H9 (cell line): ENCODE measurements around the gene PRR23E. TPM values are rescaled to one million over a fixed set of nuclear protein-coding genes. Genes with fewer than 3 reads are reported as not detected.

Experiments
- DNase-seq: peaks from one replicate; pipeline ENCODE4 v3.0.0-alpha.2; 2017
- H2AFZ ChIP-seq: one replicate; pipeline ENCODE4 v1.6.1; 2013; ENCODE audit warnings: mild to moderate bottlenecking, low read length, control low read depth, moderate library complexity
- H2AK5ac ChIP-seq: 2 replicates; pipeline ENCODE4 v1.6.1; 2013; ENCODE audit warnings: low read length, control low read depth, mixed read lengths; ENCODE audit not compliant: insufficient read length
- H2BK120ac ChIP-seq: one replicate; pipeline ENCODE4 v1.6.1; 2013; ENCODE audit warnings: low read depth, mild to moderate bottlenecking, low read length, control low read depth, inconsistent platforms; ENCODE audit not compliant: poor library complexity, severe bottlenecking
- H2BK12ac ChIP-seq: 2 replicates; pipeline ENCODE4 v1.6.1; 2013; ENCODE audit warnings: low read length, control low read depth, mixed read lengths, low read depth; ENCODE audit not compliant: insufficient read length
- H2BK15ac ChIP-seq: 2 replicates; pipeline ENCODE4 v1.6.1; 2013; ENCODE audit warnings: low read depth, low read length, control low read depth
- H2BK20ac ChIP-seq: one replicate; pipeline ENCODE4 v1.6.1; 2013; ENCODE audit warnings: low read depth, mild to moderate bottlenecking, low read length, control low read depth, inconsistent platforms; ENCODE audit not compliant: poor library complexity, severe bottlenecking
- H2BK5ac ChIP-seq: 2 replicates; pipeline ENCODE4 v1.6.1; 2013; ENCODE audit warnings: low read length, control low read depth, mixed read lengths; ENCODE audit not compliant: insufficient read length
- H3K14ac ChIP-seq: 2 replicates; pipeline ENCODE4 v1.6.1; 2013; ENCODE audit warnings: low read length, control low read depth; ENCODE audit not compliant: insufficient read depth
- H3K18ac ChIP-seq: 2 replicates; pipeline ENCODE4 v1.6.1; 2013; ENCODE audit warnings: low read depth, mild to moderate bottlenecking, mixed read lengths, low read length, control low read depth; ENCODE audit not compliant: insufficient read length
- H3K23ac ChIP-seq: 2 replicates; pipeline ENCODE4 v1.6.1; 2013; ENCODE audit warnings: low read length, control low read depth, mixed read lengths, low read depth; ENCODE audit not compliant: insufficient read length
- H3K23me2 ChIP-seq: 2 replicates; pipeline ENCODE4 v1.6.1; 2013; ENCODE audit warnings: low read depth, mild to moderate bottlenecking, mixed read lengths, low read length, control low read depth; ENCODE audit not compliant: insufficient read length, poor library complexity, severe bottlenecking
- H3K27ac ChIP-seq: 2 replicates; pipeline ENCODE4 v1.5.1; 2013; ENCODE audit warnings: low read length, control low read depth, mixed read lengths, low read depth; ENCODE audit not compliant: insufficient read length
- H3K27me3 ChIP-seq: 2 replicates; pipeline ENCODE4 v1.6.1; 2013; ENCODE audit warnings: low read length, control low read depth, inconsistent platforms; ENCODE audit not compliant: insufficient read depth
- H3K4ac ChIP-seq: 2 replicates; pipeline ENCODE4 v1.6.1; 2013; ENCODE audit warnings: low read depth, mild to moderate bottlenecking, control low read depth, inconsistent platforms, low read length, moderate library complexity
- H3K4me1 ChIP-seq: 2 replicates; pipeline ENCODE4 v1.6.1; 2013; ENCODE audit warnings: low read length, control low read depth, inconsistent platforms; ENCODE audit not compliant: insufficient read depth
- H3K4me2 ChIP-seq: 2 replicates; pipeline ENCODE4 v1.6.1; 2013; ENCODE audit warnings: low read length, control low read depth, mixed read lengths; ENCODE audit not compliant: insufficient read length, insufficient read depth
- H3K56ac ChIP-seq: 2 replicates; pipeline ENCODE4 v1.6.1; 2013; ENCODE audit warnings: low read depth, mild to moderate bottlenecking, mixed read lengths, low read length, control low read depth; ENCODE audit not compliant: insufficient read length
- H3K79me1 ChIP-seq: 2 replicates; pipeline ENCODE4 v1.6.1; 2013; ENCODE audit warnings: low read depth, mild to moderate bottlenecking, moderate library complexity, low read length, control low read depth, inconsistent platforms; ENCODE audit not compliant: insufficient read depth, poor library complexity, severe bottlenecking
- H3K79me2 ChIP-seq: 2 replicates; pipeline ENCODE4 v1.6.1; 2013; ENCODE audit warnings: low read length, control low read depth, inconsistent platforms; ENCODE audit not compliant: insufficient read depth
- H3K9ac ChIP-seq: 2 replicates; pipeline ENCODE4 v1.6.1; 2013; ENCODE audit warnings: low read length, control low read depth, mixed read lengths; ENCODE audit not compliant: insufficient read length; ENCODE audit errors: extremely low read depth
- H3K9me3 ChIP-seq: one replicate; pipeline ENCODE4 v1.6.1; 2013; ENCODE audit warnings: low read depth, low read length, inconsistent platforms; ENCODE audit not compliant: control insufficient read depth
- H3T11ph ChIP-seq: one replicate; pipeline ENCODE4 v1.6.1; 2013; ENCODE audit warnings: mild to moderate bottlenecking, low read length, control low read depth, inconsistent platforms
- H4K20me1 ChIP-seq: one replicate; pipeline ENCODE4 v1.6.1; 2013; ENCODE audit not compliant: control insufficient read depth, insufficient read length, insufficient read depth
- H4K5ac ChIP-seq: 2 replicates; pipeline ENCODE4 v1.6.1; 2013; ENCODE audit warnings: low read depth, mild to moderate bottlenecking, mixed read lengths, low read length, control low read depth; ENCODE audit not compliant: insufficient read length
- H4K8ac ChIP-seq: replicated peaks from 2 replicates; pipeline ENCODE4 v1.6.1; 2013; ENCODE audit warnings: low read length, control low read depth, mixed read lengths, low read depth; ENCODE audit not compliant: insufficient read length
- H4K91ac ChIP-seq: 2 replicates; pipeline ENCODE4 v1.6.1; 2013; ENCODE audit warnings: low read depth, mild to moderate bottlenecking, moderate library complexity, mixed read lengths, low read length, control low read depth; ENCODE audit not compliant: insufficient read length
- H3K27ac Mint-ChIP-seq, 3 experiments: 2 replicates in 2 of 3; 3 replicates in 1 of 3; pipeline ENCODE4 v1.8.0; 2020 to 2021; ENCODE audit warnings: mixed read lengths in 3 of 3, mild to moderate bottlenecking in 1 of 3, moderate library complexity in 1 of 3
- H3K27me3 Mint-ChIP-seq: 2 replicates; pipeline ENCODE4 v1.8.0; 2021; ENCODE audit warnings: low read depth, mild to moderate bottlenecking, moderate library complexity, mixed read lengths
- H3K36me3 Mint-ChIP-seq, 3 experiments: 2 replicates in 2 of 3; 3 replicates in 1 of 3; pipeline ENCODE4 v1.8.0; 2020 to 2021; ENCODE audit warnings: low read depth in 3 of 3, mixed read lengths in 3 of 3; ENCODE audit not compliant: insufficient read depth in 1 of 3
- H3K4me1 Mint-ChIP-seq, 2 experiments: 2 replicates each; pipeline ENCODE4 v1.8.0; 2020; ENCODE audit warnings: mixed read lengths in 2 of 2
- H3K4me3 Mint-ChIP-seq, 2 experiments: 2 replicates in 1 of 2; 3 replicates in 1 of 2; pipeline ENCODE4 v1.8.0; 2020 to 2021; ENCODE audit warnings: mild to moderate bottlenecking in 2 of 2, mixed read lengths in 2 of 2, moderate library complexity in 1 of 2
- H3K9me3 Mint-ChIP-seq, 2 experiments: 2 replicates in 1 of 2; 3 replicates in 1 of 2; pipeline ENCODE4 v1.8.0; 2020; ENCODE audit warnings: mild to moderate bottlenecking in 2 of 2, mixed read lengths in 2 of 2, moderate library complexity in 1 of 2
- CTCF ChIP-seq: fragments of 200-600 bp; sonication (generic); conservative IDR thresholded peaks from 3 replicates; pipeline ENCODE4 v1.8.0; 2021; ENCODE audit warnings: antibody characterized with exemption, mild to moderate bottlenecking
- WGBS: extraction: QIAGEN DNeasy Blood & Tissue Kit; methylation state at CpG from one replicate; pipeline ENCODE4 v1.1.7; 2013; ENCODE audit warnings: missing lambda C conversion rate, low lambda C conversion rate, mixed read lengths; ENCODE audit not compliant: insufficient read length; ENCODE audit errors: extremely low coverage; 5-methylcytosine and 5-hydroxymethylcytosine counted together
- total RNA-seq: library from RNA; stranded (reverse); gene quantifications from 2 replicates; pipeline ENCODE4 v1.2.1, GENCODE V29; 2021

PRR23E gene
- total RNA-seq, 1 experiment from 2014 or later, result not detected

GRCh38 chr3:127180859-127181258 is 12.1 kb upstream of the PRR23E start:
- Histone ChIP-seq H4K8ac (no peak overlapping the region), H3K79me2 (no peaks in the 10 kb centered on the region), H2AK5ac (no peak overlapping the region), H3K4me1 (no peaks in the 10 kb centered on the region), H4K20me1 (no peaks in the 10 kb centered on the region), H3K4me2 (no peak overlapping the region), H3K18ac (no peak overlapping the region), H3K56ac (no peak overlapping the region), H2BK15ac (no peak overlapping the region), H3T11ph (no peak overlapping the region), H2AFZ (no peak overlapping the region), H3K23me2 (no peaks in the 10 kb centered on the region), H2BK20ac (no peak overlapping the region), H2BK5ac (no peak overlapping the region), H3K9me3 (no peaks in the 10 kb centered on the region), H3K14ac (no peak overlapping the region), H3K27ac (no peak overlapping the region), H2BK12ac (no peak overlapping the region), H3K9ac (no peak overlapping the region), H3K27me3 (no peaks in the 10 kb centered on the region; the same call in 1 of the 2 replicates), H3K4ac (no peak overlapping the region), H4K91ac (no peak overlapping the region), H2BK120ac (no peak overlapping the region), H3K23ac (no peak overlapping the region), H3K79me1 (no peaks in the 10 kb centered on the region), H4K5ac (no peak overlapping the region)
- no peak overlapping the region for H3K27ac Mint-ChIP-seq
- no peak overlapping the region for H3K4me3 Mint-ChIP-seq
- H3K9me3 Mint-ChIP-seq, result peaks cover 2 to 11% of the 10 kb centered on the region in 2 experiments; a peak in 4 of 5 replicates
- no CpG with 5 or more reads among the region's 6 CpGs for WGBS
- peaks cover 16 to 28% of the 10 kb centered on the region in 2 experiments for H3K4me1 Mint-ChIP-seq
- DNase-seq, result no peak
- no peaks in the 10 kb centered on the region; the same call in 1 of the 2 replicates for H3K27me3 Mint-ChIP-seq
- H3K36me3 Mint-ChIP-seq, result peaks cover 0 to 5% (median 0%) of the 10 kb centered on the region in 3 experiments; a peak in 1 of 7 replicates
- TF ChIP-seq CTCF, result no peak
